Measurements from ENCODE around the gene MACROD2. TPM values are rescaled to one million over a fixed set of nuclear protein-coding genes. Genes with fewer than 3 reads are reported as not detected.

MACROD2 gene
- total and polyA plus RNA-seq, 2 experiments from 2014 or later, result 2.8 to 4.3 TPM

GRCh38 chr20:14116037-14116436 lies 120.7 kb downstream of the MACROD2 start (continued):
- TF ChIP-seq CREB1 (CRISPR knock-in tag; IDR thresholded peaks at IDR 0.05; ENCODE audit: low read depth) (no peak), NANOG (IDR thresholded peaks at IDR 0.05; ENCODE audit: borderline replicate concordance) (no peak), ETS1 (IDR thresholded peaks at IDR 0.05) (no peak), STAT1 (IDR thresholded peaks at IDR 0.05; ENCODE audit: unreplicated experiment) (no peak), EZH2 (IDR thresholded peaks at IDR 0.05; ENCODE audit: low read depth, unreplicated experiment) (no peak), EZH2phosphoT487 (IDR thresholded peaks at IDR 0.05; ENCODE audit: unreplicated experiment) (no peak)

GRCh38 chr20:14117768-14118167 lies 122.5 kb downstream of the MACROD2 start:
- Histone ChIP-seq H3K9me2 (ENCODE audit: insufficient read depth) (no peaks in the 10 kb centered on the region), H3K27me3 (ENCODE audit: insufficient read depth) (no peaks in the 10 kb centered on the region), H2AFZ (no peak overlapping the region), H3K79me2 (replicated peaks; ENCODE audit: insufficient read depth) (no peaks in the 10 kb centered on the region), H3K36me3 (ENCODE audit: insufficient read depth) (no peaks in the 10 kb centered on the region), H3K4me1 (ENCODE audit: insufficient read depth) (no peaks in the 10 kb centered on the region), H3F3A (replicated peaks; ENCODE audit: low read depth) (no peaks in the 10 kb centered on the region), H4K20me1 (replicated peaks; ENCODE audit: insufficient read depth) (no peaks in the 10 kb centered on the region), H3K27ac (ENCODE audit: low read depth) (no peak overlapping the region), H3K4me2 (no peak overlapping the region), H3K4me3 (no peak overlapping the region)
- no peak overlapping the region for H3K27ac Mint-ChIP-seq
- peaks cover 5% of the 10 kb centered on the region; the same call in 2 of the 3 replicates for H3K4me1 Mint-ChIP-seq
- no peak for DNase-seq (ENCODE audit: low spot score)
- ATAC-seq, result no peak
- no peaks in the 10 kb centered on the region for H3K9me3 Mint-ChIP-seq
- H3K4me3 Mint-ChIP-seq, result no peak overlapping the region
- H3K27me3 Mint-ChIP-seq (ENCODE audit: insufficient read depth, low read depth, poor library complexity), result no peaks in the 10 kb centered on the region
- no peaks in the 10 kb centered on the region for H3K36me3 Mint-ChIP-seq (ENCODE audit: low read depth)
- TF ChIP-seq ZNF331 (CRISPR knock-in tag; IDR thresholded peaks at IDR 0.05; ENCODE audit: low read depth) (no peak), EZH2 (IDR thresholded peaks at IDR 0.05; ENCODE audit: low read depth, unreplicated experiment) (no peak), CTCF (conservative IDR thresholded peaks at IDR 0.05; ENCODE audit: low read depth in 2 of 2) (no peak), NANOG (IDR thresholded peaks at IDR 0.05; ENCODE audit: borderline replicate concordance) (no peak), CREB1 (CRISPR knock-in tag; IDR thresholded peaks at IDR 0.05; ENCODE audit: low read depth) (no peak), EZH2phosphoT487 (IDR thresholded peaks at IDR 0.05; ENCODE audit: unreplicated experiment) (no peak), POLR2AphosphoS5 (IDR thresholded peaks at IDR 0.05; ENCODE audit: low read depth) (no peak), JUNB (IDR thresholded peaks at IDR 0.05; ENCODE audit: unreplicated experiment) (no peak), ZNF462 (CRISPR knock-in tag; IDR thresholded peaks at IDR 0.05) (no peak), ETS1 (IDR thresholded peaks at IDR 0.05) (no peak), ZNF114 (CRISPR knock-in tag; IDR thresholded peaks at IDR 0.05) (no peak)

Data from GM23338 (cell line).